Stimulated activated CD4-positive, alpha-beta T cell treated with anti-CD3 and anti-CD28 coated beads, Interleukin-15, amount 100 ng/mL, for 48 hours (primary cell): ENCODE results near the gene GTPBP4.

Experiments used
- DNase-seq, 2 donors: peaks; one replicate each; pipeline ENCODE4 v3.0.0-alpha.2; 2020; ENCODE audit warnings: low read depth in 2 of 2

Gene GTPBP4

DNA sequence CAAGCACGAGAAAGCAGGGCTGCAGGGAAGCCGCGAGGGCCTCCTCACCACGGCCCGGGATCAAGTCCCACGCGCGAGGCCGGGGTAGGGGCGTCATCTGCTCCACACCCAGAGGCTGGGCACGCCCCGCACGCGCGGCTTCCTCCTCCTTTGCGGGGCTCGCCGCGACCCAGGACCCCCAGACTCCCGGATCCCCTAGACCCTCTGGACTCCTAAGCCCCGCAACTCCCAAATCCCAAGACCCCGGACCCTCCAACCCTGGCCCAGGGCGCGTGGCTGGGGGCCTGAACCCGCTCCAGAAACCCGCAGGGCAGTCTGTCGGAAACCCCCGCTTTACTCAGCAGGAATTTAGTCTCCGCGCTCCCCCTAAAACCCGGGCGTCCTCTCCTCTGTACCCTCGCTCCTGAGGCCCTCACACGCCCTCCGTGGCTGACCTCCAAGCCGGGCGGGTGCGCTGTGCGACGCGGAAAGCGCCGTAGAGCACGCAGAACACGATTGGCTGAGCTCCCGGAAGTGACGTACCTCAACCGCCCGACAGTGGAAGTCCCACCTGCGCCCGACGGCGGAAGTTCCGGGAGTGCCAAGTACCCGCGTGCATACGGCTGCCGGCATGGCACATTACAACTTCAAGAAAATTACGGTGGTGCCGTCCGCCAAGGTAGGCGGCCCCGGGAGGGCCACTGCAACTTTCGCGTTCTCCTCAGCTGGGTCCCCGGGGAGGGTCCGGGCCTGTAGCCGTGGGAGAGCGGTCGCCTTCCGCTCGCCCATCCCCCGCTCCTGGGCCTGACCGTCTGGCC is at the start of gene GTPBP4:
Gene GTPBP4 (plus strand): TSS at position 565 of the 797 bp plus-strand sequence. CDS start 46 bp downstream, at position 611.
- DNase-seq: peak; percentile 96 to 97

DNA sequence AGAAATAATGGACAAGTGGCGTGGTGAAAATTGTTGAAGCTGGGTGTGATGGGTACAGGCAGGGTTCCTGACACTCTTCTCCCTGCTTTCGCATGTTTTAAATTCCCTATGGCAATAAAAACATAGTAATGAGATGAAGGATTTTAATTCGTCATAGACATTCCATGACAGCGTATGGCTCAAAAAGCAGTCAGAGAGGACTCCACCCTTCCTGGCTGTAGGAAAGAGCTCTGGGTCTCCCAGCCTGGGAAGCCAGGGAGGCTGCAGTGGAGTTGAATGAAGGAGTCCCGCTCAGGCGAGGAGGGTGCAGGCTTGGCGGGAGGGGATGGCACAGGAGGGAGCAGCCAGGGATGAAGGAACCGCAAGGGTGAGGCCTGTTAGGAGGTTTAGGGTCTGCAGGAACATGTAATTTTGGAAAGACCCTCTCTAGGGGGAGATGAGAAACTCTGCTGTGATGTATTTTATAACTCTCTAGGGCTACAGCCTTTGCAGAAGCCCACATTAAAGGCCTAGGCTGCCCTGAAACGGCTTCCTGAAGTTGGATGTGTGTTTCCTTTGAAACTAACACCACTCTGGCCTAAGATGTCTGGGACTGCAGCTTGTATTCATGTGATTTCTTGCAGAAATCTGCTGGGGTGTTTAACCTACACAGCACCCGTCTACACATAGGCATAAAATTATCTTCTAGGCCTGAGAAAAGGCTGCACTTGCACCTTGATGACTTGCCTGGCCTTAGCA is 49.1 kb upstream of the GTPBP4 start:
- no peak for DNase-seq

DNA sequence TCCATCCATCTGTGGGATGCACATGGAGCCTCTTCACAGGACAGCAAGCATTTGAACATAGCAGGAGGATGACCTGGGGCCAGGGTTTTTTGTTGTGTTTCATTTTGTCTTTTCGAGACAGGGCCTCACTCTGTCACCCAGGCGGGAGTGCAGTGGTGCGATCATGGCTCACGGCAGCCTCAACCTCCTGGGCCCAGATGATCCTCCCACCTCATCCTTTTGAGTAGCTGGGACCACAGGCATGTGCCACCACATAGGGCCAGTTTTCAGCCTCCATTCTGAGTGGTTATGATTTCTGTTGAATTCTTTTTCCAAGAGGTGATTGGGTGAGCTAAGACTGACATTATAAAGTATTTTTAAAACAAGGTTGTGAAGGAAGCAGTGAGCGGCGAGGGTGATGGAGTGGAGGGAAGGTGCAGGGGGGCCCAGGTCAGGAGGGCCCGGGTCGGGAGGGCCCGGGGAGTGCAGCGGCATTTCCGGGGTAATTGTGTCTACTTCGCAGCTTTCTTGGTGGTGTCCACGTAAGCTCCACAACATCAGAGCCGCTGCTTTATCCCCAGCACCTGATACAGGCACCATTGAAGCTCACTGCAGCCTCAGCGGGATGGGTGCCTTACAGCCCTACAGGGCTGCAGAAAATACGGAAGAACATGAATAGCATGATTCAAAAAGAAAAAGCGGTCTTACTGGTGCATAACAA is 44.8 kb upstream of the GTPBP4 start:
- no peak for DNase-seq

DNA sequence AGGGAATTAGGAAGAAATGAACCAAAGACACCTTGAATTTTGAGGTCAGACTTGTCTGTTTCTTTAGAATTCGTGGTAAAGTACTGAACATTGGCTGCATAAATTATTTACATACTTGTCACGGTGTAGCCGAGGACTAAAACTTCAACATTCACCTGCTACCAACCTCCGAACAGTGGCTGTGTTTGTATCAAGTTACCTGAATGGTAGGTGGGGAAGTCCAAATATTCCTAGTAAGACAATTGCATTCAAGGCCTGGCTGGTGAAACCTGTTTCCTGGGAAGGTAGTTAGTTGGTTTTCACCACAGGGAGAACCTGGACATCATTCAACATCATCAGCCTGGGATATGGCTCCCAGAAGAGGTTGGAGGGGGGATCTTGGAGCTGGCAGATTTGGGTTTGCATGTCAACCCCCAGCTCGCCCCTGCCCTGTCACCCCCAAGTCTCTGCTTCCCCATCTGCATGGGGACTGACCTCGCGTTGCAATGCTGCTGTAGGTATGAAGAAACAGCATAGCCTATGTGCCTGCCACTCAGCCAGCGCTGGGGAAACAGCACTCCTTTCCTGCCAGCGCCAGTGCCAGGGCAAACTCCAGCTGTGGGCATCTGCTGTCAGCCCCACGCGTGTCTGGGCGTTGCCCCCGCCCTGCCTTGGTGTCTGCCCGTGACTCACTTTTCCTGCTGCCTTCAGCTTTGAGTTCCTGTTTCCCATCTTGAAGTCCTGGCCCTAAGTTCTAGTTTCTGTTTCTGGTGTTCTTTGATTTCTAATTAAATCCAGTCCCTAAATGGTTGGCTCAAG is 44.0 kb upstream of the GTPBP4 start:
- no peak for DNase-seq

DNA sequence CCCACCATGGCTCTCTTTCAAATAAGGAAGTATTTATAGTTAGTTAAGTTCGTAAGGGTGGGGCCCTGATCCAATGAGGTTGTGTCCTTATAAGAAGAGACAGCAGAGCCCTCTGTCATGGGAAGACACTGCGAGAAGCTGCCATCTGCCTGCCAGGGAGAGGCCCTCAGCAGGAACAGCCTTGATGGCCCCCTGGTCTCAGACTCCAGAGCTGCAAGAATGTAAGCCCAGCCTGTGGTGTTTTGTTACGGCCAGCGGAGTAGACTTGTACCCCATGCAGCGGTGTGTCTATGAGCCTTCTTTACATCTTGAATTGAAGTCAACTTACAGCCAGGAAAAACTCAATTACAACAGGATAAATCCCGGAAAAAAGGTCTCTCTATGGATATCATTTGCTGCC is 42.5 kb upstream of the GTPBP4 start:
- no peak for DNase-seq

DNA sequence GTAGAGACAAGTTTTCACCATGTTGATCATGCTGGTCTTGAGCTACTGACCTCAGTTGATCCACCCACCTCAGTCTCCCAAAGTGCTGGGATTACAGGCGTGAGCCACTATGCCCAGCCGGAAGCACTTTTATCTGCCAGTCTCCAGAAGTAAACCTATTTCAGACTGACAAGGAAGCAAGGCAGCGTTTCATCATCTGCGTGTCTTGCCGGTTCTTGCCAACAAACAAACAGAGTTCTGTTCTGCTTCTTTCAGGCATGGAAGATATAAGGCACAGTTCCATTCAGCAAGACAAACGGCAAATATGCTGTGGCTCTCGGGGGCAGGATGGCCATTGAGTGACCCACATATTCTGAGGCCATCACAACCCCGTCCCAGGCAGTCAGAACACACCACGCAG is 41.2 kb upstream of the GTPBP4 start:
- DNase-seq: no peak

DNA sequence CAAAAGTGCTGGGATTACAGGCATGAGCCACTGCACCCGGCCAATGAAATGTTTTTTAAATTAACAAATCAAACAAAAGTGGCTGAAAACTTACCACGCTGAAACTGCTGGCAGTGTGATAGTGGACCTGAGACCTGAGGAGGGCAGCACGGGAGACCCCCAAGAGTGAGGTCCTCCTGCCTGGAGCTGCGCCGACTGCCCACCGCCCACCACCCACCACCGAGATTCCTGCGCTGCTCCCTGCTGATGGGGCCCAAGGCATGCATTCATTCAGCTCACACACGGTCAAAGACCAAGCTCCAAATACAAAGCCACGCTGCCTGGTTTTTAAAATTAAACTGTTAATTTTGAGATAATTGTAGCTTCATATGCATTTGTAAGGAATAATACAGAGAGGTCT is 40.4 kb upstream of the GTPBP4 start:
- no peak for DNase-seq

DNA sequence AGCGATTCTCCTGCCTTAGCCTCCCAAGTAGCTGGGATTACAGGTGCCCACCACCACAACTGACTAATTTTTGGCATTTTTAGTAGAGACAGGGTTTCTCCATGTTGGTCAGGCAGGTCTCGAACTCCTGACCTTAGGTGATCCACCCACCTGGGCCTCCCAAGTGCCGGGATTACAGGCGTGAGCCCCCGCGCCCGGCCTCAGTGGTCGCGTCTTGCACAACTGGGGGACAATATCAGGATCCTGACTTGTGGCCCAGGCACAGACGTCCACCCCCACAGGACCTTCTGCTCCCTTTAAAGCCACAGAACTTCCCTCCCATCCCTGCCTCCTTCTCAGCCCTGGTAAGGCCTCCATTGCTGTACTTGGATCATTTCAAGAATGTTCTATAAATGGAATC is 39.9 kb upstream of the GTPBP4 start:
- no peak for DNase-seq

DNA sequence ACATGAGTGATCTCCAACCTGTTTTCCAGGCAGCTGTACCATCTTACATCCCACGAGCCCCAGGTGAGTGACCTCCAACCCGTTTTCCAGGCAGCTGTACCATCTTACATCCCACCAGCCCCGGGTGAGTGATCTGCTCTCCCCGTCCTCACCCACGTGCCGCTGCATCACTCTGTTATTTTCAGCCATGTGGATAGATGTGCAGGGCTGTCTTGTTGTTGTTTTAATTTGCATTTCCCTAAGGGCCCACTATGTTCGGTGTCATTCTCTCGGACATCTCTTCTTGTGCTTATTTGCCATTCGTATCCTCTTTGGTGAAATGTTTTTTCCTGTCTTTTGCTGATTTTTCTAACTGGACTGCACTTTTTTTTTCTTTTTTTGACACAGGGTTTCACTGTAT is 38.8 kb upstream of the GTPBP4 start:
- no peak for DNase-seq

DNA sequence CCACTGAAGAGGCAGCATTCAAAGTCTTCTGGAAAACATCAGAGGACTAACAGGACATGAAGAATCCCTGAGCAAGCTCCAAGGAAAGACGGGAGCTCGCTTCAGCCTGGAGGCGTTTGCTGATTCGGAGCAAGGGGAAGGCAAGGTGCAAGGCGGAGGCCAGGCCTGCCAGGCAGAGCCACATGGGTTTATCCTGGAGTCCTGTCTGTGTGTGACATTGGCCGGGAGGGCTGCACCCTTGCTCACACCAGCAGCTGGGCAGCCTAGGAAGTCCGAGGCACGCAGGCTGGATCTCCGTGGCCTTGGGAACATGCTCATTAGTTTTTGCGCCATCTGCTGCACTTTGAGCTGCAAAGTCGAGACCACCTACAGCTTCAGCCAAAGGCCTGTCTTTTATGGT is 34.4 kb upstream of the GTPBP4 start:
- DNase-seq: no peak

DNA sequence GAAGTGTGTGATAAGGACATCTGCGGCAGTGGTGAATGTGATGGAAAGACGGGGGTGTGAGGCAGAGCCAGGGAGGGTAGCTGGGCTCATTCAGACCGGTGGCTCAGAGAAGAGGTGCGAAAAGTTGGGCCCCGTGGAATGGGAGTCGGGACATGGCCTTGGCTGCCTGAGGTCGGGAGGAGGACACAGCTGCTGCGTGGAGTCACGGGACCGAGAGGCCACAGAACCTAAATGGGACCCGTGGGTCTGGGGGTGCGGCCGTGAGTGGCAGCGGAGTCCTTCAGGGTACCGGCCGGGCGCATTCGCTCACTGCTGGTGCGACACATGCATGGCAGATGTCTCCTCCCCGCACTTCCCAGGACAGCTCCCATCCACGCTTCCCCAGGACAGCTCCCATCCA is 33.8 kb upstream of the GTPBP4 start:
- no peak for DNase-seq

DNA sequence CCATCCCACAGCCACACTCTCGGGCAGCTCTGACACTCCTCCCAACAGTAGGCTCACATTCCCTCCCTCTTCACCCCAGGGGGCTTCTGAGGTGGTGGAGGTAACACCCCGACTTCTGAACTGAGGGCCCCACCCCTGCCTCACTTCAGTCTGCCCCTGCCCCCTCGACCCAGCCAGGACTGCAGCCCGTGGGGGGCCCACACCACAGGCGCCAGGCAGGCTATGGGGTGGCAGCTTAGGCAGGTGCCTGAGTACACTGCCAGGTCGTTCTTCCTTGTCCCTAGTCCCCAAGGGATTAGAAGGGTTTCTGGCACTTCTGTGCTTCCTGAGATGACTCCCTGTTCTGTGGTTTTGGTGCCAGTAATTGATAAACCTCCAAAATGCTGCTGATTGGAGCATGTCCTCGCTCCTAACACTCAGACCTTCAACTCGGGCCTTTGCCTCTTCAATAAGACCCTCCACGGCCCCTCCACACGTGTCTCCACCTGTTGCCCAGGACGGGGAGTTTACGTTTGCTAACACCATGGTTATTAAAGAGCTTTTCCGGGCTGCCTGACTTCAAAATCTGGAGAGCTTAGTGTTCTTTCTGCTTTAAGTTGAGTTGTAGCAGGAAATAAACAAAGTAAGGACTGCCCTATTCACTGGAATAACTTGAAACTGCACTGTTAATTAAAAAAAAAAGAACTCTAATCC is 33.0 kb upstream of the GTPBP4 start:
- DNase-seq: no peak

DNA sequence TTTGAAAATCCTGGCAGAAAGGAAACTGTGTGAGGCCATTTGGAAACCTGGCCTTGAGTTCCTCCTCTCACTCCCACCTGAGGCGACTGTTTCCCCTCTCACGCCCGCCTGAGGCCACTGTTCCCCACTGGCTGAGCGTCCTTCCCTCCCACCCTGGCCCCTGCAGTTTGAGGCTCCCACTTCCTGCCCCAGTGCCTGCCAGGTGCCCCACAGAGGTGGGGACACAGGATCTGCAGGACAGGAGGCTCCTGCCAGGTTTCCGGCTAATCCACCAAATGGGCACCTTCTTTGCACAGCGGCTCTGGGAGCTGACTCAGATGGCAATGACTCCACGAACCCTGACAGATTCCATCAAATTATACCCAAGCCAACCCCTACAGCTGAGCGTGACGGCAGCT is 32.4 kb upstream of the GTPBP4 start:
- DNase-seq: no peak

DNA sequence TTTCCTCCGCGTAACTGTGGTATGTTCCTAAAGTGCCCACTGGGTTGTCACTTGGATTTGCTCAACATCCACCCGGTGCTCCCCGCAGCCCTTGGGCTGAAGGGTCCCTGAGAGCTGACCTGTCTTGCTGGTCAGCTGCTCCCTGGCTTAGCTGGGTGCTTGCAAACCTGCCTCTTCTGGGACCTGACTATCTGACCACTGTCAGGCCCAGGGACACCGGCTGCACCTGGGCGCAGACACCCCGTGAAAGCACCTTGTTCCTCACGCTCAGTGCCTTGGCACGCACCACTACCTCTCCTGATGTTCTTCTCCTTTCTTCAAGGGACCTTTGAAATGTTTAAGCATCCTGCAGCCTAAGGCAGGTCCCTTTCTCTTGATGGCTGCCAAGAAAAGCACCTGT is 30.1 kb upstream of the GTPBP4 start:
- no peak for DNase-seq

DNA sequence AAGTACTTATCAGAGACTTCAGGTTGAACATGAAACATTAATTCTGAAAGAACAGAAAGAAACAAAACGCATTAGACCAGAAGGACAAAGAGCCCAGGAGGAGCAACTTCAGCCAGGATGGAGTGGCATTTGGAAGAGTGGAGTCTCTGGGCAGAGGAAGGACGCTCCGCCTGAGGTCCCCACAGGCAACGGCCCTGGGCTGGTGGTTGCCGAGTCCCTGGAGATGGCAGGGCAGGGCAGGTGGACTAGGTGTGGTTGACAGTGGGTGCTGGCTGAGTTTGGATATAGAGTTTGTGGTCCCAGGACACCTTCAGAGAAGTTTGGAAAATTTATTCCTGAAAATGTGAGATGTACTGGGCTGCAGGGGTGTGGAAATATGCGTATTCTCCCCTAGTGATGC is 29.4 kb upstream of the GTPBP4 start:
- no peak for DNase-seq

DNA sequence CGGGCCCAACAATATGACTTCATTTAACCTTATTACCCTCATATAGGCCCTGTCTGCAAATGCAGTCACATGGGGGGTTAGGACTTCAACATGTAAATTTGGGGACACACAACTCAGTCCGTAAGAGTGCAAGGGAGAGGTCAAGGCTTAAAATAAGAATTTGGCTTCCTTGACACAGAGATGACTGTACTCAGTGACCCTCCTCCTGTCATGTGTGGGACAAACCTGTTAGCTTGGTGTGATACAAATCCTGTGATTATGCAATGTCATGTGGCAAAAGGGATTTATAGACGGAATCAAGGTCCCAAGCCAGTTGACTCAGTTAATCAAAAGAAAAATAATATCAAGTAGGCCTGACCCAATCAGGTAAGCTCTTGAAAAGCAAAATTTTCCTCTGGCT is 25.9 kb upstream of the GTPBP4 start:
- DNase-seq: no peak

DNA sequence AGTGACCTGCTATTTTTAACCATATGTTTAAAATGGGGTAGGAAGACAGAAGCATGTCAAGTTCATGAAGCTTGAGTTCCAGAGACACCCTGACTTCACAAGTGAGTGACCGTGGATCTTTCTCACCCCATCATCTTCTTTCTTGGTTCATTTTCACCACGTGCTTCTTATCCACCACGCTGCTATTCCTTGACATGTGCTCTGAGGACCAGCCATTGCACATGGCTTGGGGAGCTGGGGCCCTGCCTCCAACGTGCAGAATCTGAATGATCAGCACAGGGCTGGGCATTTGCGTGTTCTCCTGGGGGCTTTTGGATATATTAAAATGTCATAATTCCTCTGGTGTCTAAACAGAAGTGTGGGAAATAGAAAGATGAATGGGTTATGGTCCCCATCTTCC is 25.0 kb upstream of the GTPBP4 start:
- DNase-seq: no peak

DNA sequence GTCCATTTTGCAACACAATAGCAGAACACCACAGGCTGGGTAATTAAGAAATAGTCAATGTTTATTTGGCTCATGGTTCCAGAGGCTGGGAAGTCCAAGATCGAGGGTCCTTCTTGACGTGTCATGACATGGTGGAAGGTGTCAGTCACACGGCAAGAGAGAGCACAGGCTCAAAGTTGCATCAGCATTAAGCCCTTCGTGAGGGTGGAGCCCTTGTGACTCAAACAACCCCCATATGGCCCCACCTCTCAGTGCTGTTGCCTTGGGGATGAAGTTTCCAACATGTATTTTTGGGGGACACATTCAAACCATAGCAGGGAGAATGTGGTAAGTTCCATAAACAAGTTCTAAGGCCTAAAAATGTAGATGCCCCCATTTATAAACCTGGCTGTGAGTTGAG is 24.6 kb upstream of the GTPBP4 start:
- DNase-seq: no peak

DNA sequence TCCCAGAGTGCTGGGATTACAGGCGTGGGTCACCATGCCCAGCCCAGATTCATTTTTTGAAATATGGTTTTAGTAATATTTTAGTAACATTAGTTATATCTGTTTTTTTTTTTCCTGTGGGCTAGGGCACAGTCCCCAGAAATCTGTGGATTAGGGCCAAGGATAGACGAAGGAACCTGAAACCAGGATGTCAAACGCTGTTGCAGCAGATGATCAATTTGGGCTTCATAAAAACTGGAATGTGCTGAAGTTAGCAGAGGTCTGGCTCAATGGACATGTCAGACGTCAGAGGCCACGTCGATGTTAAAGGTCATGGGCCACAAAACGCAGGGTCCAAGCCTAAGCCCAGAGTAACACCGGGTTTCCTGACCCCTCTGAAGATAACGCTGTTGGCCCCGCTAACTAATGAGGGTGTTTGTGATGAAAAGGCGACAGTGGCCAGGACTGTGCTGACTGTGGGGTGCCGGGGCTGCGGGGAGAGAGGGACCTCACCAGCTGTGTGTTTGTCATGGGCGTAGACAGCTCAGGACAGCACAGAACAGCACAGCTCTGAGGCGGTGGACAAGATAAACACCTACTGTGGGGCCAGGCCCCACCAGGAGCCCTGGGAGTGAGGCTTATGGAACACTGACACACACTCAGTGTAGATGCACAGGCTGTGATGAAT is 23.8 kb upstream of the GTPBP4 start:
- no peak for DNase-seq

DNA sequence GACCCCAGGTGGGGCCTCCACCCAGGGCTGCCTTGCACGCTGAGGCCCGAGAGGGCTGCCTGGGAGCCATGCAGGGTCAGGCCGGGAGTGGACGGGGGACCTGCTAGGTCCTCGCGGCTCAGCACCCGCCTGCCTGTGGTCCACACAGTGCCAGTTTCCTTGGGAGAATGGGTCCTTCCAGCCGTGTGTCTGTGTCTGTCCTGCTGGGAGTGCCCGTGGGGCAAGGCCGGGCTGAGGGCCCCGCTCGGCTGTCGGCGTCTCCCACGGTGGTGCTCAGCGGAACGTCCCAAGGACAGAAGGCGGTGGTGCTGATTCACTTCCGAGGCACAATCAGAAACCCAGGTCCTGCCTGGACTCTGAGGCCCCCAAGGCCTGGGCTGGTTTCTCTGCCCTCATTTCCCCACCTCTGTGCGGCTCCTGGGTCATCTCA is 23.2 kb upstream of the GTPBP4 start:
- no peak for DNase-seq
